Breast epithelium (tissue), 4 donors: ENCODE data around the gene PLXNC1. TPM values are rescaled to one million over a fixed set of nuclear protein-coding genes. Genes with fewer than 3 reads are reported as not detected.

Experiments used
- DNase-seq, 2 donors: peaks; one replicate each; pipeline ENCODE4 v3.0.0-alpha.2; 2019; ENCODE audit warnings: low spot score in 2 of 2
- H3K27ac ChIP-seq, 2 donors: fragments of 200-600 bp; sonication (generic) in 1 of 2; one replicate each; pipeline ENCODE4 v1.5.1; 2016 to 2019; ENCODE audit warnings: mild to moderate bottlenecking in 1 of 2
- H3K27me3 ChIP-seq, 2 donors: fragments of 200-600 bp; sonication (generic) in 1 of 2; one replicate each; pipeline versions ENCODE4 v1.5.1 to v1.6.0; 2017 to 2019; ENCODE audit warnings: control low read depth in 1 of 2, mild to moderate bottlenecking in 1 of 2
- H3K36me3 ChIP-seq: fragments of 200-600 bp; one replicate; pipeline ENCODE4 v1.5.1; 2019
- H3K4me1 ChIP-seq, 2 donors: fragments of 200-600 bp; sonication (generic); one replicate each; pipeline ENCODE4 v1.5.1; 2016 to 2019; ENCODE audit warnings: control low read depth in 1 of 2
- H3K4me3 ChIP-seq, 3 donors: fragments of 200-600 bp; sonication (generic); 1 replicate in 2 of 3; 2 replicates in 1 of 3; pipeline ENCODE4 v1.5.1; 2016 to 2019; ENCODE audit warnings: mild to moderate bottlenecking in 3 of 3, moderate library complexity in 2 of 3
- H3K9me3 ChIP-seq, 2 donors: fragments of 200-600 bp; sonication (generic) in 1 of 2; one replicate each; pipeline ENCODE4 v1.5.1; 2016 to 2019; ENCODE audit warnings: control low read depth in 1 of 2
- POLR2A ChIP-seq: fragments of 450-650 bp; IDR thresholded peaks from one replicate; pipeline ENCODE4 v1.6.1; 2016; ENCODE audit warnings: antibody characterized with exemption, mild to moderate bottlenecking, moderate library complexity
- POLR2AphosphoS5 ChIP-seq, 3 donors: sonication (generic); formaldehyde crosslinking; IDR thresholded peaks; one replicate each; pipeline ENCODE4 v1.6.1; 2017; ENCODE audit warnings: antibody characterized with exemption in 3 of 3
- intact Hi-C: fragments of 100-400 bp; cut with DNase I; formaldehyde crosslinking; loops from one replicate; pipeline ENCODE4 v1.15.1; 2023; ENCODE audit warnings: low total_unique reads
- total RNA-seq, 3 donors: library from RNA; depleted of rRNA; stranded (reverse); fragments of >200 nt; gene quantifications; one replicate each; pipeline ENCODE4 v1.1.0, GENCODE V29; 2016
- TF ChIP-seq, protein P1 (sequence below), 3 donors: fragments of 450-650 bp; IDR thresholded peaks; one replicate each; pipeline ENCODE4 v1.5.1; 2016 to 2017; ENCODE audit warnings: antibody characterized with exemption in 3 of 3, mild to moderate bottlenecking in 3 of 3, moderate library complexity in 3 of 3

The PLXNC1 gene
- total RNA-seq, 3 donors from 2014 or later: 7.5 to 21.4 (median 8.2) TPM

DNA sequence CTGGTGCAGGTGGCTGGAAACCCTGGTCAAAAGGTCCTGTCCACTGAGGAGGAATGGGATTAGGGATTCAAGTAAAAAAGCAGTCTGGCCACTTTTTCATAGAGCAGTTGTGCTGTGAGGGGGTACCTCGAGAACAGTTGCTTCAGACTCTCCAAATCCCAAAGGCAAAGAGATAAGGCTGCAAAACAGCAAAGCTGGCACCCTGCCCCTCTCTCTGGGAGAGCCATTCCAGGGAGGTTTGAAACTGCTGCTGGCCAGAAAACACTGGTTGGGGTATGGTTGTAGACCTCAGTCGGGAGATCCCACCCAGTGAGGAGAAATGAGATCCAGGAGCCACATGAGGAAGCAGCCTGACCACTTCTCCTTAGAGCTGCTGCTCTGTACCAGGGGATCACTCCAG, 174.0 kb downstream of the PLXNC1 start:
- H3K36me3 ChIP-seq: no peaks in the 10 kb centered on the region
- intact Hi-C loops: no loop called here
- peaks cover 4 to 19% of the 10 kb centered on the region in 2 donors for H3K9me3 ChIP-seq
- no peaks in the 10 kb centered on the region for H3K27me3 ChIP-seq
- no peak overlapping the region for H3K4me3 ChIP-seq
- H3K4me1 ChIP-seq: no peaks in the 10 kb centered on the region
- TF ChIP-seq POLR2AphosphoS5 (IDR thresholded peaks at IDR 0.05): no peak
- TF ChIP-seq, protein P1, sequence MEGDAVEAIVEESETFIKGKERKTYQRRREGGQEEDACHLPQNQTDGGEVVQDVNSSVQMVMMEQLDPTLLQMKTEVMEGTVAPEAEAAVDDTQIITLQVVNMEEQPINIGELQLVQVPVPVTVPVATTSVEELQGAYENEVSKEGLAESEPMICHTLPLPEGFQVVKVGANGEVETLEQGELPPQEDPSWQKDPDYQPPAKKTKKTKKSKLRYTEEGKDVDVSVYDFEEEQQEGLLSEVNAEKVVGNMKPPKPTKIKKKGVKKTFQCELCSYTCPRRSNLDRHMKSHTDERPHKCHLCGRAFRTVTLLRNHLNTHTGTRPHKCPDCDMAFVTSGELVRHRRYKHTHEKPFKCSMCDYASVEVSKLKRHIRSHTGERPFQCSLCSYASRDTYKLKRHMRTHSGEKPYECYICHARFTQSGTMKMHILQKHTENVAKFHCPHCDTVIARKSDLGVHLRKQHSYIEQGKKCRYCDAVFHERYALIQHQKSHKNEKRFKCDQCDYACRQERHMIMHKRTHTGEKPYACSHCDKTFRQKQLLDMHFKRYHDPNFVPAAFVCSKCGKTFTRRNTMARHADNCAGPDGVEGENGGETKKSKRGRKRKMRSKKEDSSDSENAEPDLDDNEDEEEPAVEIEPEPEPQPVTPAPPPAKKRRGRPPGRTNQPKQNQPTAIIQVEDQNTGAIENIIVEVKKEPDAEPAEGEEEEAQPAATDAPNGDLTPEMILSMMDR (IDR thresholded peaks at IDR 0.05): no peak
- TF ChIP-seq POLR2A: no peak
- no peak for DNase-seq
- no peak overlapping the region for H3K27ac ChIP-seq

DNA sequence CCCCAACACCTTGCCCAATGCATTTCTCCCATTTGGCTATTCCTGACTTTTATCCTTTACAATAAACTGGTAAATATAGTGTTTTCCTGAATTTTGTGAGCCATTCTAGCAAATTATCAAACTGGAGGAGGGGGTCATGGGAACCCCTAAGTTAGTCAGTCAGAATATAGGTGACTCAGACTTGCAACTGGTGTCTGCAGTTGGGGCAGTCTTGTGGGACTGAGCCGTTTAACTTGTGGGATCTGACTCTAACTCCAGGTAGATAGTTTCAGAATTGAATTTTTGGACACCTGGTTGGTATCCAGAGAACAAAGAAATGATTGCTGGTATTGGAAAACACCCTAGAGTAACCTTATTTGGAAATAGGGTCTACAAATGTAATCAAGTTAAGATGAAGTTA, 177.9 kb downstream of the PLXNC1 start:
- H3K27me3 ChIP-seq: no peaks in the 10 kb centered on the region
- intact Hi-C loops: no loop called here
- H3K9me3 ChIP-seq: no peaks in the 10 kb centered on the region
- no peaks in the 10 kb centered on the region for H3K36me3 ChIP-seq
- DNase-seq: no peak
- no peak overlapping the region for H3K4me3 ChIP-seq
- H3K27ac ChIP-seq: no peak overlapping the region
- no peaks in the 10 kb centered on the region for H3K4me1 ChIP-seq
- TF ChIP-seq POLR2A (no peak), POLR2AphosphoS5 (IDR thresholded peaks at IDR 0.05) (no peak)
- TF ChIP-seq, protein P1 (IDR thresholded peaks at IDR 0.05): no peak

DNA sequence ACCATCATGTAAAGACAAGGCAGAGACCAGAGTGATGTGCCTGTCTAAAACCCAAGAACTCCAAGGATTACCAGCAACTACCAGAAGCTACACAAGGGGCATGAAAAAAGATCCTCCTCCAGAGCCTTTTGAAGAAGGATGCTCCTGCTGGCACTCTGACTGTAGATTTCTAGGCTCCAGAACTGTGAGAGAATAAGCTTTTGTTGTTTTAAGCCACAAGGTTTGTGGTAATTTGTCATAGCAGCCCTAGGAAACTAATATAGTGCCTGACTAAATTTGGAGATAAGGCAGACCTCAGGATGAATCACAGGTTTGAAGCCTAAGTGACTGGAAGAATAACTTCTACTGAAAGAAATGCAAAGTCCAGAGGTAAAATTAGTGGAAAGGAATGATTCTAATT, 178.3 kb downstream of the PLXNC1 start:
- no peak overlapping the region for H3K27ac ChIP-seq
- H3K4me3 ChIP-seq: no peak overlapping the region
- H3K27me3 ChIP-seq: no peaks in the 10 kb centered on the region
- H3K4me1 ChIP-seq: no peaks in the 10 kb centered on the region
- DNase-seq: no peak
- no peak for TF ChIP-seq POLR2A
- intact Hi-C loops: no loop called here
- no peaks in the 10 kb centered on the region for H3K9me3 ChIP-seq
- H3K36me3 ChIP-seq: no peaks in the 10 kb centered on the region

DNA sequence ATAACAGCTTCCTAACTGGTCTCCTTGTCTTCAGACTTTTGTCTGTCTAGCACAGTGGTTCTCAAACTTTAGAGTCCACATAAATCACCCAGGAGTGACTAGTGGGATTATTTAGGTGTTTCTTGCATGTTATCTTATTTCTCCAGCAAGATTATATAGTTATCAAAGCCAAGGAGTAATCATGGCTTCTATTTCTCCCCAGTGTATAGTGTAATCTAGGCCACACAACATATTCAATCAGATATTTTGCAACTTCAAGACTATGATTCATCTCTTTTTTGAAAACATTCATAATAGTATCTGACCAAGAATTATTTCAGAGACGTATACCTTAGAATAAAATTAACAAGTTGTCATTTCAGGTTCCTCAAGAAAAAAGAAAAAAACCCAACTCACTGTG, 179.4 kb downstream of the PLXNC1 start:
- no peaks in the 10 kb centered on the region for H3K36me3 ChIP-seq
- H3K4me3 ChIP-seq: no peak overlapping the region
- no peak for DNase-seq
- H3K27me3 ChIP-seq: no peaks in the 10 kb centered on the region
- H3K4me1 ChIP-seq: no peaks in the 10 kb centered on the region
- no peaks in the 10 kb centered on the region for H3K9me3 ChIP-seq
- H3K27ac ChIP-seq: no peak overlapping the region
- intact Hi-C loops: no loop called here
- TF ChIP-seq, protein P1 (IDR thresholded peaks at IDR 0.05): no peak
- TF ChIP-seq POLR2AphosphoS5 (IDR thresholded peaks at IDR 0.05) (no peak), POLR2A (no peak)

DNA sequence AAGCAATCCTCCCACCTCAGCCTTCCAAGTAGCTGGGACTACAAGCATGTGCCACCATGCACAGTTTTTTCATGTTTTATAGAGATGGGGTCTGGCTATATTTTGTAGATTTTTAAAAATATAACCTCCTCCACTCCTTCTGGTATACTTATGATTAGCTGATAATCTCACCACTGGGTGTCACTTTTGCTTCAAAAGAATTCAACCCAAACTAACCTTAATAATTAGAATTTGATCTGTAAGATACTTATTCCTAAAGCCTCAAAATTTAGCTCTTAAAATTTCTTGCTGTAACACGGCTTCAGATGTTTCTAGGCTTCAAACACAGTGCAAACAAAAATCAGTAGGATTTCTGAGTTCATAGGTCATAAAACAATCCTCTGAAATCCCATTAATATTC, 181.0 kb downstream of the PLXNC1 start:
- Histone ChIP-seq H3K9me3 (no peaks in the 10 kb centered on the region), H3K36me3 (no peaks in the 10 kb centered on the region), H3K4me3 (no peak overlapping the region), H3K27me3 (no peaks in the 10 kb centered on the region), H3K4me1 (no peaks in the 10 kb centered on the region), H3K27ac (no peak overlapping the region)
- intact Hi-C loops: no loop called here
- TF ChIP-seq, protein P1 (IDR thresholded peaks at IDR 0.05): no peak
- TF ChIP-seq POLR2A: no peak
- TF ChIP-seq POLR2AphosphoS5 (IDR thresholded peaks at IDR 0.05): no peak
- no peak for DNase-seq

DNA sequence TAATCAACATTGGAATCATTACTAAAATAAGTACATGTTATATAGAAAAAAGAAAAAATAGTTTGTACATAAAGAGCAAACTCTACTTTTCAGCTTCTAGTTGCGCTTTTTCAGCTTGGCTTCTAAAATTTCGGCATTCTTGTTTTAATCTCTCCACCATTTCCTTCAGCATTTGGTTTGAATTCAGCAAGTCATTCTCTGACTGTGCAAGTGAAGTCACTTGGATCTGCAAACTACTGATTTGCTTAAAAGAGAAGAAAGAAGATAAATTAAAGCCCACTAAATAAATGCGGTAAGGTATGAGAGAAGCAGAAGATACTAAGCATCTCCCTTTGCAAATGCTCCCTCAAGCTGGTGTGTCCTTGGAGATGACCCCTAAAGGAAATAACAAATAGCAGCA, 185.0 kb downstream of the PLXNC1 start:
- Histone ChIP-seq H3K9me3 (no peaks in the 10 kb centered on the region), H3K4me1 (no peaks in the 10 kb centered on the region), H3K27ac (no peak overlapping the region), H3K4me3 (no peak overlapping the region), H3K27me3 (no peaks in the 10 kb centered on the region), H3K36me3 (no peaks in the 10 kb centered on the region)
- intact Hi-C loops: no loop called here
- no peak for TF ChIP-seq POLR2A
- TF ChIP-seq, protein P1 (IDR thresholded peaks at IDR 0.05): no peak
- no peak for TF ChIP-seq POLR2AphosphoS5 (IDR thresholded peaks at IDR 0.05)
- DNase-seq: no peak
